Neuron (in vitro differentiated cells): Measurements from ENCODE around the gene ZNF330.
"Not testable (repeated sequence)": the region's sequence is repeated elsewhere in the genome, so short reads cannot be mapped to it uniquely, and the experiment has no call there.

Source experiments
- H2AFZ ChIP-seq: one replicate; pipeline ENCODE4 v1.6.1; 2013; ENCODE audit warnings: low read depth, mild to moderate bottlenecking, inconsistent platforms, low read length, moderate library complexity
- H3K27me3 ChIP-seq: one replicate; pipeline ENCODE4 v1.6.1; 2013; ENCODE audit warnings: low read length; ENCODE audit not compliant: insufficient read depth
- H3K36me3 ChIP-seq: one replicate; pipeline ENCODE4 v1.6.1; 2013; ENCODE audit warnings: low read length; ENCODE audit not compliant: insufficient read depth
- H3K4me1 ChIP-seq: one replicate; pipeline ENCODE4 v1.6.1; 2013; ENCODE audit warnings: low read length; ENCODE audit not compliant: insufficient read depth
- H3K4me3 ChIP-seq: 2 replicates; pipeline ENCODE4 v1.5.1; 2013; ENCODE audit warnings: mild to moderate bottlenecking, low read length, moderate library complexity
- H3K9me3 ChIP-seq: one replicate; pipeline ENCODE4 v1.6.1; 2013; ENCODE audit warnings: low read length

The ZNF330 gene

DNA sequence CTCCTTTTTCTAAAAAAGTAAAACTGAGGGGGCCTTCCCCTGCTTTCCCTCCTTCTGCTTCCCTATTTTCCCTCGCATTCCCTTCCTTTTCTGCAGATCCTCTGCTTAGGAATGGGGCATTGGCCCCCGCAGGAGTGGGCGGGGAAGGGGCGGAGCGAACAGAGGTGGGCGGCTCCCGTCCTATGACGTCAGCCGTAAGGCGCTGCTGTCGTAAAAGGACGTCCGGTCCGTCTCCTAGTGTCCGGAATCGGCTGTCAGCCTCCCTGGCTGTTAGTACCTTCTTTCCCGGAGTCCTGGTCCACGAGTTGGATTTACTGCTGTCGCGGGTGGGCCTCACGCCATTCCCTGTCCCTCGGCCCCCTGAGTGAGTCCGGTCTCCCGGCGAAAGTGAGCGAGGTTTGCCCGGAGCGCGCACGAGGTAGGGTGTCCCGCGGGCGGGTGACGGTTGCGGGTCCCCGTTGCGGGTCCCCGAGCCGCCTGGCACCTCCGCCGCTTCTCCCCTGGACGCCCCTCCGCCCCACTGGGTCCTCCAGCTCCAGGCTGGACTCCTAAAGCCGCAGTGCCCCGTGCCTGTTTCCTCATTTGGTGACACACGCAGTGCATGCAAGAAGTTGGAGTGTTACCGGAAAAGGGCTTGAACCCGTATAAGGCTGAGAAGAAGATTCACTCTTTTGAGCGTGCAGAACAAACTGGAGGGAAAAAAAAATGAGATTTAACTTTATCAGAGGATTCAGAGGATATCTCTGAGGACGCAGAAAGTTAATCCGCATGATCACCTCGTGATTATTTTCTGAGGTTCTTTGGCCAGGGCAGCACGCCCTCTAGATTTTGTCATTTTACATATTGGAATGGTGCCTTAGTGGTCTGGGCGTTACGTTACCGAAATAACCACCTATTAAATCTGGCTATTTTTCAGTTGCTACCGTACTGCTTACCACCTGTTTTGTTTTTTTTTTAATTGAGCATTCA is at the start of gene ZNF330:
Gene ZNF330 (plus strand): TSS at position 205 of the 969 bp plus-strand sequence. CDS start 1,477 bp downstream, outside the sequence.
- Histone ChIP-seq H2AFZ (peak within 1 kb of the TSS; percentile 86), H3K4me1 (peaks cover 14% of the 10 kb centered on the region), H3K9me3 (no peaks in the 10 kb centered on the region), H3K4me3 (peak within 1 kb of the TSS; percentile 87), H3K27me3 (no peaks in the 10 kb centered on the region), H3K36me3 (peaks cover 23% of the 10 kb centered on the region)

DNA sequence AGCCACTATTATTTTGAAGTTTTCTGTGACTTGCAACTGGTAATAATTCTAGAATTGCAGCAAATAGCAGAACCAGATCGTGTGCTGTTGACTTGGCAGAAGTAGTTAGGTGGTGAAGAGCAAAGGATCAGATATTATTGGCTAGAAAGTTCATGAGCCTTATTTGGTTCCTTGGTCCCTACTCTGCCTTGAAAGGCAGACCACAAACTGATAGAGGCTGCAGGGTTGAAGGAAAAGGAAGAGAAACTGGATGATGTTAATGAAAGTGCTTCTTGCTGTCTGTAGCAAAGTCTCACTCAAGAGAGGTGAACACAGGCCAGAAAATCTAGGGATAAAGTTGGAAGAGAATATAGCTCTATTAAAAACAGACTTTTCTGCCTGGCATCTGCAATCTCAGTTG is 46.2 kb upstream of the ZNF330 start:
- Histone ChIP-seq H3K4me1 (no peaks in the 10 kb centered on the region), H3K4me3 (no peak overlapping the region), H3K36me3 (no peaks in the 10 kb centered on the region), H2AFZ (no peak overlapping the region), H3K9me3 (no peaks in the 10 kb centered on the region), H3K27me3 (no peaks in the 10 kb centered on the region)

DNA sequence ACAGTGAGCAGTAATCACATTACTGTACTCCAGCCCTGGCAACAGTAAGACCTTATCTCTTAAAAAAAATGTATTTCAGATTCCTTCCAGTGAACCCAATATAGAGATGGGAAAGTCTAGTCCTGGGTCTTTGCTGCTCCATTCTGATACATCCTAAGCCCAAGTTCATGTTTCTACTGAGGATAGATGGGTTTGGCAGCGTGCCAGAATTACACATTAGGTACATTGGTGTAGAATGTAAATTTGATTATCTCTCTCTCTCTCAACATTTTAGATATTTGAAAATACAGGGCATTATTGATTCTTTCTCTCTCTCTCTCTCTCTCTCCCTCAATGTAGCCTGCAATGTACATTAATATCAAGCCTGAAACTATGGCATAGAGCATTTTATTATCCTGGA is 43.5 kb upstream of the ZNF330 start:
- Histone ChIP-seq H3K9me3 (no peaks in the 10 kb centered on the region), H3K36me3 (no peaks in the 10 kb centered on the region), H2AFZ (no peak overlapping the region), H3K27me3 (no peaks in the 10 kb centered on the region), H3K4me1 (peaks cover 9% of the 10 kb centered on the region), H3K4me3 (no peak overlapping the region)

DNA sequence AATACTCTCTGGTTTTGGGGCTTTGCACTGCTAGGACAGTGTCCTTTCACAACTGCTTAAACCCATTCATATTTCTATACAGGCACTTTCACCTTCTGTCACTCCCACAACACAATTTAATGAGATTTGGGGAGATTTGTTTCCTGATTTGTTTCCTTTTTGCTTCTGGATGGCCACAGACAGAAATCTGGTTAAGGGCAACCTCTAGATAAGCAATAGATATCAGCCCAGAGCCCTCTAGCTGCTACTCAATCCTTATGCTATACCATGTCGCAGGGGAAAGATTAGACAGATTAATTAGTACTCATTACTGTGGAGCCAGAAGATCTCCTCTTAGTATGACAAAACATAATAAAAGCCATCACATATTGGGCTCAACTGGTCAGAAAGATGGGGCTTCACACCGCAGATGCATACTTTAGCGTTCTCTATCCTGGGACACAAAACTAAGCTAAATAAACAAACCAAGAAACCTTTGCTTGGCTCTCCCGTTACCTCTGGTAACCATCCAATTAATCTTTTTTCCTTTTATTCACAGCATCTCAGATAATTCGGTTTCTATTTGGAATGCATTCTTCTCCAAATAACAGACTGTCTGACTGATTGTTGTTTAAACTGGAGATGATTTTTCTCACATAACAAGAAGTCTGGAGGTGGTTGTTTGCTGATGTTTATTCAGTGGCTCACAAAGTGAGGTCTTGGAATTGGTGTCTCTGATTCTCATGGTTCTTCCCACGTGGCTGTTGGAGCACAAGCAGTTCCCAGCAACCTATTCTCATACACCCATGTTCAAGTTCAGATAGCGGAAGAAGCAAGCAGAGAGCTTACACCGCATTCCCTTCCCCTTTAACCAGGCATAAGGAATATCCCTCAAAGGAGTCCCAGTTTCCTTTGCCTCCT is 41.0 kb upstream of the ZNF330 start:
- H3K4me3 ChIP-seq = no peak overlapping the region
- no peaks in the 10 kb centered on the region for H3K9me3 ChIP-seq
- no peaks in the 10 kb centered on the region for H3K27me3 ChIP-seq
- H3K36me3 ChIP-seq = no peaks in the 10 kb centered on the region
- H2AFZ ChIP-seq = no peak overlapping the region
- peaks cover 9% of the 10 kb centered on the region for H3K4me1 ChIP-seq

DNA sequence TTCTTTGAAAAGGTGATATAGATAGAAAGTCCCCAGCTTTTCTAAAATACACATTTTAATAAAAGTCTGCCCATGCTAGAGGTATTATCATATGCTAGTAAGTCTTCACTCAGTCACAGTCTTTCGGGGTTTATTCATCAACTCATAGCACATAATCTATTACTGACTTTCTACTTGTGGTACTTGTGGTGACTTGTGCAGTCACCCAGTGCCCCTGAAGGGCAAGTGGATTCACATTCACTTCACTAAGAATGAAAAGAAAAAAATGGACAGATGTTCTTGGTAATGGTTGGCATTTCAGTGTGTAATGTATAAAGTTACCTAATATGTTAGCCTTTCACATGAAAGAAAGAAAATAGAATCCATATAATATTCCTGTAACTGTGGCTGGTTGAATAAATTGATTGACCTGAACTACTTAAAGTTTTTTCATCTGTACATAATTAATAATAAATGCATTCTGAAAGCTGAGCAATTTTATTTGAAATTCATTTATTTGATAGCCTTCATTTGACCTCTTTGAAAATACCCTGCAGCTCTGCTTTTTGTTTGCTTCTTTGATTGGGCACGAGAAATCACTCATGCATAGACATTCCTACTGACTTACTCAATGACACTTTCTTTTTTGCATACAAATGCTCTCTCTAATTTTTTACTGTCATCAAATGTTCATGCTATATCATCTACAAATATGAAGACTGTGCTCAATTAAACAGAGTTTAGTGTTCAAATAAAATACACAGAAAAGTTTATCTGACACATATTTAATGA is 39.5 kb upstream of the ZNF330 start:
- H2AFZ ChIP-seq = no peak overlapping the region
- no peak overlapping the region for H3K4me3 ChIP-seq
- no peaks in the 10 kb centered on the region for H3K9me3 ChIP-seq
- no peaks in the 10 kb centered on the region for H3K27me3 ChIP-seq
- no peaks in the 10 kb centered on the region for H3K36me3 ChIP-seq
- peaks cover 9% of the 10 kb centered on the region for H3K4me1 ChIP-seq

DNA sequence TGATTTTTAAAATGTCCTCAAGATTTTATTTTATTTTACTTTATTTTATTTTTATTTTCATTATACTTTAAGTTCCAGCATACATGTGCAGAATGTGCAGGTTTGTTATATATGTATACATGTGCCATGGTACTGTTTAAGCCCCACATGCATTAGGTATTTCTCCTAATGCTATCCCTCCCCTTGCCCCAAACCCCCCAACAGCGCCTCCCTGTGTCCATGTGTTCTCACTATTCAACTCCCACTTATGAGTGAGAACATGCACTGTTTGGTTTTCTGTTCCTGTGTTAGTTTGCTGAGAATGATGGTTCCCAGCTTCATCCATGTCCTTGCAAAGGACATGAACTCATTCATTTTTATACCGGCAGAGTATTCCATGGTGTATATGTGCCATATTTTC is 37.2 kb upstream of the ZNF330 start:
- not testable (repeated sequence) for H3K27me3 ChIP-seq, H3K4me1 ChIP-seq, H3K4me3 ChIP-seq, H3K36me3 ChIP-seq, H2AFZ ChIP-seq, H3K9me3 ChIP-seq

DNA sequence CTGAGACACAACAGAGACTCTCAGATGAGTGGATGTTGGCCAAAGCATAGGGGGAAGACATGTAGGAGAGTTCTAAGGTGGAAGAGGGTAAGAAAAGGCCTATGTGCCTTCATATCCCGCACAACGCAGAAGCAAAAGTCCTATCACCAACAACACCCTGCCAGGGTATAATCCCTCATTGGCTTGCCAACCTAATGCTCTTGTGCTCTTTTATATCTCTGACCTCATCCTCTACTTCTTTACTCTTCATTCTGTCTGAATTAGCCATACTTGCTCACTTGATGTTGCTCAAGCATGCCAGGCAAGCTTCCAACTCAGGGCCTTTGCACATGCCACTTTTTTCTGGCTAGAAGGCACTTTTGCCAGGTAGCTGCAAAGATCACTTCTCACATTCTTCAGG is 28.1 kb upstream of the ZNF330 start:
- Histone ChIP-seq H3K4me3 (no peak overlapping the region), H3K9me3 (no peaks in the 10 kb centered on the region), H3K36me3 (no peaks in the 10 kb centered on the region), H3K27me3 (no peaks in the 10 kb centered on the region), H3K4me1 (no peaks in the 10 kb centered on the region), H2AFZ (no peak overlapping the region)

DNA sequence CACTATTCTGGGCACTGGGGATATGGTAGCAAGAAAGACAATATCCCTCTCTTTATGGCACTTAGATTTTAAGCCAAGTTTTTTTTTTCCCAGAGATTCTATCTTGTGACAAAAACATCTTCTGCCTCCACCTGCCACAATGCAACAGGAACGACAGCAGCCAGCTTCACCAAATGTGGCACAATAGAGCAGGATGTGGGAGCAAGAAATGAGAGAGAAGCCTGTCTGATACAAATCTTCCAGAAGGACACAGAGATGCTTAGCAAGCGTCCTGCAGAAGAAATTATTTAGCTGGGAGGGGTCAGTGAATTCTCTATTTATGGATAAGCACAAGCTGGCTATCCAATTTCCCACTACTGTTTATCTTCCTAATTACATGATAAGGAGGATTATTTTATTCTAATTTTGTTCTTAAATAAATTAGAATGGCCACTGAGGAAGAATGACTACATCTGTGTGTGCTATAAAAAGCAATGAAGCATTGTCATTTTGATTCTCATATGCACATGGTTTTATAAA is 27.1 kb upstream of the ZNF330 start:
- Histone ChIP-seq H3K36me3 (no peaks in the 10 kb centered on the region), H3K4me1 (no peaks in the 10 kb centered on the region), H3K4me3 (no peak overlapping the region), H3K27me3 (no peaks in the 10 kb centered on the region), H2AFZ (no peak overlapping the region), H3K9me3 (no peaks in the 10 kb centered on the region)

DNA sequence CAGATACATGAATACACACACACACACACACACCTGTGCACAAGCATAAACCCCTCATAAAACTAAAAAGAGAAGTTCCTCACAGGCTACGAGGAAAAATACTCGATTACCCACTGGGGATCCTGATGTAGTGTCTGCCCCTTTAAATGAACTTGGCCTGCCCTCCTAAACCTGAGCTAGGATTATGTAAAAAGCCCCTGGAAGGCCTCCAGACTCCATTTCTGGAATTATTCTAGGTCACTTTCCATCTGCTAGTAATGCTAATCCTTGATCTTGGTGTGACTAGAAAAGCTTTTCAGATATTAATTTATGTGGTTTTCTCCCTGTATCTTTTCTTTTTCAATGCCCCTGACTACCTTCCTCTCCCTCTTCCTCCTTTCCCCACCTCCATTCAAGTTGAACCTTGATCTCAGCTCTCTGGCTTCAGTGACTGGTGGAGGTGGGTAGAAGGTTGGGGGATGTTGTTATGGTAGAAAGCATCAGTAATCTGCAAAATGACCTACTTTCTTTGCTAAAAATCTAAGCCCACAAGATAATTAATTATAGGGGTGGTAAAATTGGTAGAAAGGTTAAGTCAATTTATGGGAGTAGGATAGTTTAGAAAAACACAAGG is 25.5 kb upstream of the ZNF330 start:
- H3K36me3 ChIP-seq = no peaks in the 10 kb centered on the region
- H3K27me3 ChIP-seq = no peaks in the 10 kb centered on the region
- no peak overlapping the region for H3K4me3 ChIP-seq

DNA sequence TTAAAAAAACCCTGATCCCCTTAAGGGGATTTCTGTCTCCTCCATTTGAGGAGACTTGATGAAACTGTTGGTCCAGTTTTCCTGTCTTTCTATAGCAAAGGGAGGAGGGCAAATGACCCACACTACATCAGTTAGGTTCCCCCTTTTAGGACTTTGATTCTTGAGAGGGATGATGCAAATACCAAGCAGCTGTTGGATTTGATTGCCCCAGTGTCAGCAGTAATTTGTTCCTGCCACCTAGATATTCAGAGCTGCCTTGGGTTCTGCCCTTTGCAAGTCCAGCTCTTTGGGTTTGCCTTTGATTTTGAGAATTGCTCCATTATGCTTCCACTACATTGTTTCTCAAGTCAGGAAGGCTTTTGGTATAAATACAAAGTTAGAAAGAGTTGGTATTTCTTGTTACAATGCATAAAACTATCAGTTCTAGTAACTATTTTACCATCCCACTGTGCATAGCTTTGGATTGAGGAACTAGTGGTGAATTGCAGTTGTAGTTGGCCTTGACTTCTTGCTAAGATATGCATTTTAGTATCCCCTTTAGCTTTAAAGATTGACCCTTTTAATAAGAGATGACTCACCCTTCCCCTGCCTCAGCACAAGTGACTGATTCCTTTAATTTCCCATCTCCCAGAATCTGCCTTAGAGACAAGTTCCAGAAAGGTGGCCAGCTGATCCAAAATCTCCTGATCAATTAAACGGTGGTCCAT is 24.3 kb upstream of the ZNF330 start:
- Histone ChIP-seq H3K27me3 (no peaks in the 10 kb centered on the region), H3K9me3 (no peaks in the 10 kb centered on the region), H2AFZ (no peak overlapping the region), H3K4me3 (no peak overlapping the region), H3K4me1 (no peaks in the 10 kb centered on the region), H3K36me3 (no peaks in the 10 kb centered on the region)

More for the DNA sequence above, 25.5 kb upstream of the ZNF330 start:
- no peaks in the 10 kb centered on the region for H3K9me3 ChIP-seq
- no peaks in the 10 kb centered on the region for H3K4me1 ChIP-seq
- H2AFZ ChIP-seq = no peak overlapping the region

DNA sequence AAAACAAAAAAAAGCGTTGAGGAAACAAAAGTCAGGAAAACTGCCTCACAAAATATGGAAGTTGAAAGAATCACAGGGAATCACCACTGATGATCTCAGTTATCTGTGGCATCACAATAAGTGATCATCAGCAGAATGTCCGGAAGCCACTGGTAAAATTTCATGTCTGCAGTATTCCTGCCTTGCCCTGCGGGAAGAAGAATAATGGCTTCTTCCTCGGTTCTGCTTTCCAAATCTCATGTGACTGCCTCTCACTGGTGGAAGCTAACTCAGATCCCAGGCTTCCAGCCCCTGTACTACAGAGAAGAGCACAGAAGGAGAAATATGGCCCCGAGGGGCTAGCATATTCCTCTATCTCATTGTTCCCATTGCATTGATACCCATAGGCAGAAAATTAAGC is 12.7 kb upstream of the ZNF330 start:
- H3K27me3 ChIP-seq = no peaks in the 10 kb centered on the region
- H3K36me3 ChIP-seq = no peaks in the 10 kb centered on the region
- H2AFZ ChIP-seq = no peak overlapping the region
- H3K4me3 ChIP-seq = no peak overlapping the region
- no peaks in the 10 kb centered on the region for H3K4me1 ChIP-seq
- no peaks in the 10 kb centered on the region for H3K9me3 ChIP-seq

DNA sequence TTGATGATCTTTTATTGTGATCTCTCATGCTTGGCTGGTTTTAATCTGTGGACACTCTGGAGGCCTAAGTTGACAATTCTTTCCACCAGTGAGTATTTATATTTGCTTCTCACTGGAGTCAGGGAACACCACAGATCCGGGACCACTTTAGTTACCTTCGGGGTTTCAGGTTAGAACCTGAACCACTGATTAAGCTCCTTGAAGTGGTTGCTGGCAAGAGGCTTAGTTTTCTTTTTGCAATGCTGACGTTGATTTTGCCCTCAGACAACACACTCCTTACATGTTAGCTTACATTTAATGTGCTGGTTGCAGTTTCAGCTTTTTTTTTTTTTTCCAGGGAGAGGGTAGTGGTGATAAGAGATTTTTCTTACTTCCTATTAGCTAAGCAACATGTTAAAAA is 10.5 kb upstream of the ZNF330 start:
- no peaks in the 10 kb centered on the region for H3K9me3 ChIP-seq
- no peaks in the 10 kb centered on the region for H3K4me1 ChIP-seq
- H3K27me3 ChIP-seq = no peaks in the 10 kb centered on the region
- H2AFZ ChIP-seq = no peak overlapping the region
- no peaks in the 10 kb centered on the region for H3K36me3 ChIP-seq
- no peak overlapping the region for H3K4me3 ChIP-seq
